Upper lobe of left lung (tissue), 4 donors: ENCODE data around the gene ENTREP3.
"Not testable (repeated sequence)": the region's sequence is repeated elsewhere in the genome, so short reads cannot be mapped to it uniquely, and the experiment has no call there.

Experiments used
- CTCF ChIP-seq, 6 experiments: fragments of 450-650 bp in 4 of 6; fragments of 200-600 bp in 2 of 6; sonication (generic) in 2 of 6; IDR thresholded peaks; one replicate each; pipeline ENCODE4 v1.5.1; 2016 to 2019; ENCODE audit warnings: antibody characterized with exemption in 6 of 6
- POLR2AphosphoS5 ChIP-seq, 2 donors: sonication (generic); formaldehyde crosslinking; IDR thresholded peaks; one replicate each; pipeline ENCODE4 v1.5.1; 2017; ENCODE audit warnings: antibody characterized with exemption in 2 of 2

- not testable (repeated sequence) for TF ChIP-seq POLR2AphosphoS5, CTCF (IDR thresholded peaks at IDR 0.05)
Observed at GRCh38 chr1:155225404-155225759, 29.9 kb downstream of the ENTREP3 start.
